GM18505 (cell line): ENCODE data around the gene CTNNA3.

ENCODE experiments used
- ATAC-seq: cut with Tn5 transposase; IDR thresholded peaks from one replicate; pipeline ENCODE4 v1.9.1; 2021; ENCODE audit not compliant: unreplicated experiment
- POLR2A ChIP-seq: IDR thresholded peaks from 4 replicates; pipeline ENCODE4 v1.6.1; 2011; ENCODE audit warnings: borderline replicate concordance; ENCODE audit not compliant: insufficient read depth, insufficient read length; ENCODE audit errors: extremely low read depth

Gene CTNNA3

GRCh38 chr10:66625709-66626590, 1070.0 kb downstream of the CTNNA3 start:
- no peak for ATAC-seq
- no peak for TF ChIP-seq POLR2A

DNA sequence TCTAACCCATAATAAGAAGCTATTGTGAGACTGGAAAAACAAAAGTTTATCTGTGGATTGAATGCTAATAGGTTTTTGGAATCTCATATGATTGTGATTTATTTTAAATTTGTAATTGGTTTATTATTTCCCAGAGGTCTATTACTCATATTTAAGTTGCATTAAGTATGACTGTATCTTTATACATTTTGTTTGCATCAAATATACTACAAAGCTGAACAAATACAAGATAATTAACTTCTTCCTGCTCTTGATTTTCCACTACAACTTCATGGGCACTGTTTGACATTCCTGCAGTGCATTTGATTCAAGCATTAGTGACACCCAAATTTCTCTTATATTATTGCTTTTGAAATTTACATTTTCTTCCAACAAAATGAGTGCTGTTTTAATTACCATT, 1073.9 kb downstream of the CTNNA3 start:
- no peak for TF ChIP-seq POLR2A
- ATAC-seq: no peak

GRCh38 chr10:66604195-66604594, 1091.8 kb downstream of the CTNNA3 start:
- ATAC-seq: no peak
- no peak for TF ChIP-seq POLR2A

DNA sequence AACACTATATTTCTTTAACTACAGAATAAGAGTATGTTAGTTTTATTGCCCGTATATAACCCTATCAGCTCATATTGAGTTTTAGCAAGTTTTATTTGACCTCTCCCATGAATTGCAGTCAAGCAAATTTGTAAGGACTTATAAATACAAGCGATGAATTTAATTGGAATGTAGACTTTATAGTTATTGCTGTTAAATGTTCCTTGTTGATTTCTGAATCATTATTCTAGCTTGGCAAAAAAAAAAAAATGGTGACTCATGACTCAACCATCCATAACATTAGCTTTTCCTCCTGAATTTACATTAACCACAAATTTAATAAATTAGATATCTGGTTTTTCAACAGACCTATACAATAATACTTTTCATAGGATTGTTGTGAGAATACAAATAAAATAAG, 1104.1 kb downstream of the CTNNA3 start:
- TF ChIP-seq POLR2A: no peak
- no peak for ATAC-seq

DNA sequence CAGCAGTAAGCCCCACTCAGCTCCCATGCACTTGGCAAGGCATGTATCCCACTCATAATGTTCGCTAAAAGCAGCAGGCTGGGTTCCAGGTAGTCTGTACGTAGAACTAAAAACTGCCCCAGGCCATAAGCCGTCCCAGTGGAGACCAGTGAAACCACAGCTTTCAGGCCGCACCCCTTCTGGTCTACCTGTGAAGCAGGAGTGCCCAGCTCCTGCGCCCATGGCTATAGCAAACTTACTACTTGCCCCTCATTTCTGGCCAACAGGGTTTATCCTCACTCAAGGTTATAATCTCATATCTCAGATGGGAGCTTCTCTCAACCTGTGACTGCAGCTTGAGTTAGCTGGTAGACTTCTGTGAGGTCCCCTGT, 1108.3 kb downstream of the CTNNA3 start:
- TF ChIP-seq POLR2A: no peak
- ATAC-seq: no peak

GRCh38 chr10:66586897-66587679, 1108.9 kb downstream of the CTNNA3 start:
- no peak for ATAC-seq
- TF ChIP-seq POLR2A: no peak

GRCh38 chr10:66586073-66586472, 1109.9 kb downstream of the CTNNA3 start:
- no peak for ATAC-seq
- no peak for TF ChIP-seq POLR2A

DNA sequence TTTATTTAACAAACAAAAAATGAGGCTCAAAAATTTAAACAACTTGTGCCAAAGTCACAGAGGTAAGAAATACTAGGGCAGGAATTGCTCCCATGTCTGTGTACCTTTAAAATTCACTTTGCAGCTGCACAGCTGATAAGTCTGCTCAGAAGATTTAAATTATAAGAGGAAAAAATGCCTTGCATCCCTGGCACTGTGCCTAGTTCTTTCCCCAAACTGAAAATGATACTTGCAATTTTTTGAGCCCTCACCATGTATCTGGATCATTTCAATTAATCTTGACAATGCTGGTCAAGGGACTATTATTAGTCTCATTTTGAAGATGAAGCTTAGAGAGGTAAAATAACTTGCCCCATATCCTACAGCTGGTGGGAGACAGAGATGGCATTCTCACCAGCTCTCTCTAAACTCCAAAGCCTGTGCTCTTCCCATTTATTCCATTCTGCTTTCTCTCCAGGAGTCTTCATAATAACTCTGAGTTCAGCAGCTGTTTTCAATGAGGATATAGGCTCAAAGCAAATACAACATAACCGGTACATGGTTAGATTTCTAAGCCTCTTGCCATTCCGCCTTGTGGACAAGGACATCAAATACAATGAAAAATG, 1120.6 kb downstream of the CTNNA3 start:
- no peak for ATAC-seq
- no peak for TF ChIP-seq POLR2A

GRCh38 chr10:66572700-66573099, 1123.3 kb downstream of the CTNNA3 start:
- TF ChIP-seq POLR2A: no peak
- no peak for ATAC-seq

DNA sequence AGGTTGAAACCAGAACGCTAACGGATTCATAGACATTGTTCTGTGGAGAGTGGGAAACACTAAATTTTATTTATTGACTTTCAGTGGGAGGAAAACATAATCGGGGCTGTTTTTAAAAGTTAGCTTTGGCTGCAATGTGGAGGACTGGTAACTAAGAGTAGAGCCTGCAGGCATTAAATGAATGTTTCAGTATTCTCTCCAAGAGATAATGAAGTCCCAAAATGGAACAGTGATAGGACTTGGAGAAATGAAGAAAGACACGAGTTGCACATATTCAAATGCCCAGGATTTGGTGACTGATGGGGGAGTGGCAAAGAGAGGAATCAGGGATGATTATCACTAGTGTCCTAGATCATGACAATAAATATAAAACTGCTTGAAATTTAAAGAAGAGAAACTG, 1130.0 kb downstream of the CTNNA3 start:
- no peak for ATAC-seq
- TF ChIP-seq POLR2A: no peak

DNA sequence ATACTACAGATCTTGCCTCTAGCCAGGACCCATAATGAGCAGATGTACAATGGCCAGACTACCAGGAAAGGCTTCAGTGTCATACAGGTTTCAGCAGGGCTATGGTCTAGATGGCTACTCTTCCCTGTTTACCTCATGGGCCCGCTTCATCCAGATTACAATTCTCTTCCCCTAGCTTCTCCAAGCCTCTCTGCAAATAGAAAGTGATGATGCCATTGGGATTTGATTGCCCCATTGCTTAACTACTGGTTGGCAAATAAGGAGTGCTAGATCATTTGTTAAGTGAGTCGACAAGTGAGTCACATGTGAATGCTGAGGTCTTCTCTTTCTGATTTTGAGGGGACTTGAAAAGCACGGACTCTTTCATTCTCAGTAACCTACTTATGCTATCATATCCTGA, 1131.7 kb downstream of the CTNNA3 start:
- no peak for TF ChIP-seq POLR2A
- ATAC-seq: no peak

DNA sequence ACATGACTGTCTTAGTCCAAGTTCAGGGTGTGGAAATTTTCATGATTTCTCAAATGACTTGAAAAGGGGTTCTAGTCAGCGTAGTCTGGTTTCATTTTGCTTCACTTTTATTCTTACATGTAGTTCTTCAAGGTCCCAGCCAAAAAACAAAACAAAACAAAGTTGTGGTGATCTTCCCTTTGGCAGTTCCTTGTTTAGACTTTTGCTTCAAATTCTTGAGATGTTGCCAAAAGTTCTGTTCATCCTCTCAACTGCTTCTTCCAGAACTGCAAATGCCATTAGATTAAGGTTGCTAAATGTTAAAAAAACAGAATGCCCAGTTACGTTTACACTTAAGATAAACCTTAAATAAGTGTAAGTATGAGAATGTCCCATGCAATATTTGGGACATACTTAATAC, 1140.9 kb downstream of the CTNNA3 start:
- TF ChIP-seq POLR2A: no peak
- no peak for ATAC-seq

GRCh38 chr10:66552331-66552730, 1143.7 kb downstream of the CTNNA3 start:
- ATAC-seq: no peak
- no peak for TF ChIP-seq POLR2A
